Measurements from ENCODE around the gene KRT85. TPM values are rescaled to one million over a fixed set of nuclear protein-coding genes. Genes with fewer than 3 reads are reported as not detected.

Gene KRT85
- total and polyA plus RNA-seq, 2 of the 13 experiments (the other 11 are each of a cell fraction or from before 2014, with no cell fraction given) = not detected

DNA sequence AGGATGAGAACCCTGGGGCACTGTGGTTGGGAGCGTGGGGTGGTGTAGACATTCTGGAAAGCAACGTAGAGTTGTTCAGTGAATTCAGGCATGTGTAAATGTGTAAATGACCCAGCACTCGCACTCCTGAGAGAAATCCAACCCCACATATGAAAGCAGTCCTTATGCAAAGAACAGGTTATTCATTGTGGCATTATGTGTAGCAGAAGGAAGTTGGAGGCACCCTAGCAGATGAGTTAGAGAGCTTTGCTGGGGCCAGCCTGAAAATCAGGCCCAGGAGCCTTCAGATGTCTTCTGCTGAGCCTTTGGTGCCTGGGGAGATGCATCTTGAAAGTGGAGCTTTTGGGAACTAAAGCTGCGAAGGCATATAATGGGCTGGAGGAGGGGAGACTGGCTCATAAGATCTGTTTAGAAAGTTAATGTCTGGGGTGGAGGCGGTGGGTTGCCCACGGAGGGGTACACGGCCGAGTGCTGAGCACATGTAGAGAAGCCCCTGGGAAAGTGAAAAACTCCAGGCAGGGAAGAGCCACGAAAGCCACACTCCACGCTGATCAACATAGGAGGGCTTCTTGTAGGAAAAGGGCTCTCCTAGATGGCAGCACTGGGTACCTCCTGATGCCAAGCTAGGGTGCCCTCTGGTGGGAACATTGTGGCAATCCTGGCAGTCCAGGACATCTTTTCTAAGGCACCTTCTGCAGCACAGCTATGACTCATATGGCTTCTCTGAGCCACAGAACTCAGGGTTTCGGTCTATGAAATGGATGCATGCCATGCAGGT lies 40.0 kb downstream of the KRT85 start (continued):
- no peak for TF ChIP-seq TRAFD1 (CRISPR knock-in tag; IDR thresholded peaks at IDR 0.05; ENCODE audit: borderline replicate concordance)
- no peak for TF ChIP-seq MIER2 (CRISPR knock-in tag; IDR thresholded peaks at IDR 0.05)
- TF ChIP-seq, protein P1, sequence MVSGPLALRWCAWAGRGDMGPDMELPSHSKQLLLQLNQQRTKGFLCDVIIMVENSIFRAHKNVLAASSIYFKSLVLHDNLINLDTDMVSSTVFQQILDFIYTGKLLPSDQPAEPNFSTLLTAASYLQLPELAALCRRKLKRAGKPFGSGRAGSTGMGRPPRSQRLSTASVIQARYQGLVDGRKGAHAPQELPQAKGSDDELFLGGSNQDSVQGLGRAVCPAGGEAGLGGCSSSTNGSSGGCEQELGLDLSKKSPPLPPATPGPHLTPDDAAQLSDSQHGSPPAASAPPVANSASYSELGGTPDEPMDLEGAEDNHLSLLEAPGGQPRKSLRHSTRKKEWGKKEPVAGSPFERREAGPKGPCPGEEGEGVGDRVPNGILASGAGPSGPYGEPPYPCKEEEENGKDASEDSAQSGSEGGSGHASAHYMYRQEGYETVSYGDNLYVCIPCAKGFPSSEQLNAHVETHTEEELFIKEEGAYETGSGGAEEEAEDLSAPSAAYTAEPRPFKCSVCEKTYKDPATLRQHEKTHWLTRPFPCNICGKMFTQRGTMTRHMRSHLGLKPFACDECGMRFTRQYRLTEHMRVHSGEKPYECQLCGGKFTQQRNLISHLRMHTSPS (CRISPR knock-in tag; IDR thresholded peaks at IDR 0.05; ENCODE audit: low read depth) = peak; percentile 57; the same call in 1 of the 2 replicates
- no peak for TF ChIP-seq SATB2 (CRISPR knock-in tag; IDR thresholded peaks at IDR 0.05)
- TF ChIP-seq NCOA5 (CRISPR knock-in tag; IDR thresholded peaks at IDR 0.05) = no peak
- TF ChIP-seq ZNF83 (CRISPR knock-in tag; IDR thresholded peaks at IDR 0.05; ENCODE audit: borderline replicate concordance) = no peak
- TF ChIP-seq, protein P2, sequence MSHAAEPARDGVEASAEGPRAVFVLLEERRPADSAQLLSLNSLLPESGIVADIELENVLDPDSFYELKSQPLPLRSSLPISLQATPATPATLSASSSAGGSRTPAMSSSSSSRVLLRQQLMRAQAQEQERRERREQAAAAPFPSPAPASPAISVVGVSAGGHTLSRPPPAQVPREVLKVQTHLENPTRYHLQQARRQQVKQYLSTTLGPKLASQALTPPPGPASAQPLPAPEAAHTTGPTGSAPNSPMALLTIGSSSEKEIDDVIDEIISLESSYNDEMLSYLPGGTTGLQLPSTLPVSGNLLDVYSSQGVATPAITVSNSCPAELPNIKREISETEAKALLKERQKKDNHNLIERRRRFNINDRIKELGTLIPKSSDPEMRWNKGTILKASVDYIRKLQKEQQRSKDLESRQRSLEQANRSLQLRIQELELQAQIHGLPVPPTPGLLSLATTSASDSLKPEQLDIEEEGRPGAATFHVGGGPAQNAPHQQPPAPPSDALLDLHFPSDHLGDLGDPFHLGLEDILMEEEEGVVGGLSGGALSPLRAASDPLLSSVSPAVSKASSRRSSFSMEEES (CRISPR knock-in tag; IDR thresholded peaks at IDR 0.05) = no peak
- no peak for TF ChIP-seq ZSCAN22 (CRISPR knock-in tag; IDR thresholded peaks at IDR 0.05)
- TF ChIP-seq ZNF720 (CRISPR knock-in tag; IDR thresholded peaks at IDR 0.05) = no peak
- TF ChIP-seq HOMEZ (CRISPR knock-in tag; IDR thresholded peaks at IDR 0.05; ENCODE audit: low read depth) = no peak
- TF ChIP-seq, protein P3, sequence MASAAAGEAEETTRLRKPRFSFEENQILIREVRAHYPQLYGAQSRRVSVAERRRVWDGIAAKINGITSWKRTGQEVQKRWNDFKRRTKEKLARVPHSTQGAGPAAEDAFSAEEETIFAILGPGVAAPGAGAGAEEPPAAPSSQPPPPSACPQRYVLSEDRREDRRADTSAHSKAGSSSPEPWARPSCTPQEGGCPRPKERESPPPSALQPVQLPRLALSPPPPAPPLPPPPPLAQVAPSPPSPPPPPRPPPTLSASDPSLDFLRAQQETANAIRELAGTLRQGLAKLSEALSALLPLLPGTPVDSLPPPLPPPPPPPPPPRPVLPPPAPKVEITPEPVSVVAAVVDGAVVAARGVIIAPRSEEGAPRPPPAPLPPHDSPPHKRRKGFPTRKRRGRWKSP (CRISPR knock-in tag; IDR thresholded peaks at IDR 0.05) = no peak
- TF ChIP-seq ZNF251 (CRISPR knock-in tag; IDR thresholded peaks at IDR 0.05) = no peak
- TF ChIP-seq ZIK1 (CRISPR knock-in tag; IDR thresholded peaks at IDR 0.05; ENCODE audit: borderline replicate concordance, low read depth) = no peak
- TF ChIP-seq ZNF766 (CRISPR knock-in tag; IDR thresholded peaks at IDR 0.05; ENCODE audit: borderline replicate concordance) = no peak
- TF ChIP-seq ZNF780A (CRISPR knock-in tag; IDR thresholded peaks at IDR 0.05) = no peak
- peak; percentile 27; the same call in 1 of the 2 replicates for TF ChIP-seq ZNF629 (CRISPR knock-in tag; conservative IDR thresholded peaks at IDR 0.05)
- TF ChIP-seq, protein P4, sequence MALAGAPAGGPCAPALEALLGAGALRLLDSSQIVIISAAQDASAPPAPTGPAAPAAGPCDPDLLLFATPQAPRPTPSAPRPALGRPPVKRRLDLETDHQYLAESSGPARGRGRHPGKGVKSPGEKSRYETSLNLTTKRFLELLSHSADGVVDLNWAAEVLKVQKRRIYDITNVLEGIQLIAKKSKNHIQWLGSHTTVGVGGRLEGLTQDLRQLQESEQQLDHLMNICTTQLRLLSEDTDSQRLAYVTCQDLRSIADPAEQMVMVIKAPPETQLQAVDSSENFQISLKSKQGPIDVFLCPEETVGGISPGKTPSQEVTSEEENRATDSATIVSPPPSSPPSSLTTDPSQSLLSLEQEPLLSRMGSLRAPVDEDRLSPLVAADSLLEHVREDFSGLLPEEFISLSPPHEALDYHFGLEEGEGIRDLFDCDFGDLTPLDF (CRISPR knock-in tag; IDR thresholded peaks at IDR 0.05) = no peak
- TF ChIP-seq FOSL2 (CRISPR knock-in tag; IDR thresholded peaks at IDR 0.05) = peak; percentile 73
- TF ChIP-seq GPN1 (CRISPR knock-in tag; IDR thresholded peaks at IDR 0.05; ENCODE audit: borderline replicate concordance) = no peak
